Panc1 (cell line): ENCODE results near the gene ARMC3.

ENCODE experiments used
- POLR2AphosphoS5 ChIP-seq: IDR thresholded peaks from 2 replicates; pipeline ENCODE4 v1.6.1; 2012; ENCODE audit warnings: mild to moderate bottlenecking, low read depth, low read length, moderate library complexity
- REST ChIP-seq, 2 experiments: IDR thresholded peaks; 2 replicates each; pipeline ENCODE4 v1.6.1; 2011 to 2012; ENCODE audit warnings: low read depth in 2 of 2, control low read depth in 1 of 2, low read length in 1 of 2, mild to moderate bottlenecking in 1 of 2, moderate library complexity in 1 of 2; ENCODE audit not compliant: insufficient read depth in 1 of 2
- TF ChIP-seq, protein P1 (sequence below): fragments of 450-650 bp; IDR thresholded peaks from 2 replicates; pipeline ENCODE4 v1.5.1; 2017; ENCODE audit warnings: mild to moderate bottlenecking

GRCh38 chr10:23021430-23021829 lies 93.6 kb downstream of the ARMC3 start:
- TF ChIP-seq, protein P1, sequence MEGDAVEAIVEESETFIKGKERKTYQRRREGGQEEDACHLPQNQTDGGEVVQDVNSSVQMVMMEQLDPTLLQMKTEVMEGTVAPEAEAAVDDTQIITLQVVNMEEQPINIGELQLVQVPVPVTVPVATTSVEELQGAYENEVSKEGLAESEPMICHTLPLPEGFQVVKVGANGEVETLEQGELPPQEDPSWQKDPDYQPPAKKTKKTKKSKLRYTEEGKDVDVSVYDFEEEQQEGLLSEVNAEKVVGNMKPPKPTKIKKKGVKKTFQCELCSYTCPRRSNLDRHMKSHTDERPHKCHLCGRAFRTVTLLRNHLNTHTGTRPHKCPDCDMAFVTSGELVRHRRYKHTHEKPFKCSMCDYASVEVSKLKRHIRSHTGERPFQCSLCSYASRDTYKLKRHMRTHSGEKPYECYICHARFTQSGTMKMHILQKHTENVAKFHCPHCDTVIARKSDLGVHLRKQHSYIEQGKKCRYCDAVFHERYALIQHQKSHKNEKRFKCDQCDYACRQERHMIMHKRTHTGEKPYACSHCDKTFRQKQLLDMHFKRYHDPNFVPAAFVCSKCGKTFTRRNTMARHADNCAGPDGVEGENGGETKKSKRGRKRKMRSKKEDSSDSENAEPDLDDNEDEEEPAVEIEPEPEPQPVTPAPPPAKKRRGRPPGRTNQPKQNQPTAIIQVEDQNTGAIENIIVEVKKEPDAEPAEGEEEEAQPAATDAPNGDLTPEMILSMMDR, result no peak
- TF ChIP-seq REST (IDR thresholded peaks at IDR 0.05; ENCODE audit: insufficient read depth in 1 of 2, low read depth in 2 of 2, low read length in 1 of 2), result no peak
- TF ChIP-seq POLR2AphosphoS5, result no peak
